GM23338 (cell line): ENCODE data around the gene PROCR.

ENCODE experiments used
- EZH2phosphoT487 ChIP-seq: fragments of 200-600 bp; sonication (generic); IDR thresholded peaks from one replicate; pipeline ENCODE4 v1.8.1; 2018; ENCODE audit warnings: antibody characterized with exemption; ENCODE audit not compliant: unreplicated experiment
- POLR2AphosphoS5 ChIP-seq: IDR thresholded peaks from 2 replicates; pipeline ENCODE4 v1.6.1; 2016; ENCODE audit warnings: antibody characterized with exemption, low read depth

DNA sequence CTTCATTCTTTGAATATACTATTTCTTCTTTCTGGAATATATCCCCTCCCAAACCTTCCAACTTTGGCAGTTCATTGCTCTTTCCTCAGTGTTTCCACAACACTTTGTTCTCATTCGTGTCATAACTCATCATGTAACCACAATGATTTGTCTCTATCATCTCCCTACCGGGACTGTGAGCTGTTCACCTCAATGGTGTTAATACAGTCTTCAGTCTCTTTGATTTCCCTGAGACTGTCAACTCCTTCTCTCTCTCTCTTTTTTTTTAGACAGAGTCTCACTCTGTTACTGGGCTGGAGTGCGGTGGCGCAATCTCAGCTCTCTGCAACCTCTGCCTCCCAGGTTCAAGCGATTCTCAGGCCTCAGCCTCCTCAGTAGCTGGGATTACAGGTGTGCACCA, 52.1 kb downstream of the PROCR start:
- TF ChIP-seq POLR2AphosphoS5 (no peak), EZH2phosphoT487 (no peak)
